ENCODE data around the gene RABEPK. TPM values are rescaled to one million over a fixed set of nuclear protein-coding genes. Genes with fewer than 3 reads are reported as not detected.

Gene RABEPK
- total and polyA plus RNA-seq, 2 experiments from 2014 or later = 25.0 to 38.9 TPM

GRCh38 chr9:125268394-125269013, 68.2 kb downstream of the RABEPK start:
- Histone ChIP-seq H3K27me3 (replicated peaks; ENCODE audit: insufficient read depth) (no peaks in the 10 kb centered on the region), H3K4me3 (no peak overlapping the region), H3K36me3 (ENCODE audit: low read depth) (no peaks in the 10 kb centered on the region), H3K9me3 (ENCODE audit: low read depth) (no peaks in the 10 kb centered on the region), H4K20me1 (ENCODE audit: insufficient read depth) (no peaks in the 10 kb centered on the region), H3K9me2 (ENCODE audit: insufficient read depth) (no peaks in the 10 kb centered on the region), H3K4me1 (ENCODE audit: insufficient read depth) (peaks cover 12% of the 10 kb centered on the region), H3K79me2 (ENCODE audit: insufficient read depth) (peaks cover 100% of the 10 kb centered on the region), H3K4me2 (ENCODE audit: unreplicated experiment) (no peak overlapping the region), H3F3A (ENCODE audit: insufficient read depth) (0 out of 2 replicates have a peak, but pooled peaks cover 9% of the 10 kb centered on the region), H3K9ac (no peak overlapping the region), H3K27ac (no peak overlapping the region), H2AFZ (no peak overlapping the region)
- DNase-seq = no peak
- WGBS, 2 experiments (ENCODE audit: low coverage in 1 of 2, low lambda C conversion rate in 2 of 2, missing lambda C conversion rate in 2 of 2) = 63 to 67% methylated on average over 6 of the region's 6 CpGs
- no peak for TF ChIP-seq EZH2 (IDR thresholded peaks at IDR 0.05; ENCODE audit: insufficient read depth, poor library complexity, severe bottlenecking)
- TF ChIP-seq EZH2phosphoT487 (IDR thresholded peaks at IDR 0.05; ENCODE audit: insufficient read depth, low read depth) = no peak
- in situ Hi-C loops (cut with MboI) = no loop called here

DNA sequence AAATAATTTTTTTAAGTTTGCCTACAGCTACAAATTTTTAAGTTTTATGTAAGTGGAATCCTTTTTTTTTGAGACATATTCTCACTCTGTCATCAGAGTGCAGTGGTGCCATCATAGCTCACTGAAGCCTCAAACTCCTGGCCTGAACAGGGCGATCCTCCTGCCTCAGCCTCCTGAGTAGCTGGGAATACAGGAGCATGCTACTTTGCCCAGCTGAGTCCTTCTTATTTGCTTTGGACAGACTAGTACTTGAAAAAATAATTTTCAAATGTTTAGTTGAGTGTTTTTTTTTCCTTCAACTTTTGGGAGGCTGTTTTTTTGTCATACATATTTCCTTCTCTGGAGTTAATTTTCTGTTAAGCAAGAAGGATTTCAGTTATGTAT, 68.7 kb downstream of the RABEPK start:
- no peak overlapping the region for H2AFZ ChIP-seq
- no peak for TF ChIP-seq EZH2phosphoT487 (IDR thresholded peaks at IDR 0.05; ENCODE audit: insufficient read depth, low read depth)
- no peak for TF ChIP-seq EZH2 (IDR thresholded peaks at IDR 0.05; ENCODE audit: insufficient read depth, poor library complexity, severe bottlenecking)
- no peaks in the 10 kb centered on the region for H4K20me1 ChIP-seq (ENCODE audit: insufficient read depth)
- H3K9me2 ChIP-seq (ENCODE audit: insufficient read depth) = no peaks in the 10 kb centered on the region
- peaks cover 12% of the 10 kb centered on the region for H3K4me1 ChIP-seq (ENCODE audit: insufficient read depth)
- DNase-seq = no peak
- no peak overlapping the region for H3K4me3 ChIP-seq
- 77 to 83% methylated on average over 1 of the region's 1 CpG for WGBS, 2 experiments (ENCODE audit: low coverage in 1 of 2, low lambda C conversion rate in 2 of 2, missing lambda C conversion rate in 2 of 2)
- no peak overlapping the region for H3K9ac ChIP-seq
- H3K27me3 ChIP-seq (replicated peaks; ENCODE audit: insufficient read depth) = no peaks in the 10 kb centered on the region
- peaks cover 100% of the 10 kb centered on the region for H3K79me2 ChIP-seq (ENCODE audit: insufficient read depth)
- H3K4me2 ChIP-seq (ENCODE audit: unreplicated experiment) = no peak overlapping the region
- in situ Hi-C loops (cut with MboI) = no loop called here
- 0 out of 2 replicates have a peak, but pooled peaks cover 9% of the 10 kb centered on the region for H3F3A ChIP-seq (ENCODE audit: insufficient read depth)
- no peaks in the 10 kb centered on the region for H3K9me3 ChIP-seq (ENCODE audit: low read depth)
- H3K36me3 ChIP-seq (ENCODE audit: low read depth) = no peaks in the 10 kb centered on the region
- H3K27ac ChIP-seq = no peak overlapping the region

- peaks cover 100% of the 10 kb centered on the region for H3K79me2 ChIP-seq (ENCODE audit: insufficient read depth)
- H3K27ac ChIP-seq = no peak overlapping the region
Measured at GRCh38 chr9:125271081-125271480, 70.7 kb downstream of the RABEPK start.

GRCh38 chr9:125272697-125273096, 72.4 kb downstream of the RABEPK start:
- Histone ChIP-seq H3F3A (ENCODE audit: insufficient read depth) (0 out of 2 replicates have a peak, but pooled peaks cover 9% of the 10 kb centered on the region), H4K20me1 (ENCODE audit: insufficient read depth) (peaks cover 8% of the 10 kb centered on the region; the same call in 1 of the 2 replicates), H3K9ac (no peak overlapping the region), H3K36me3 (ENCODE audit: low read depth) (no peaks in the 10 kb centered on the region), H3K79me2 (ENCODE audit: insufficient read depth) (peaks cover 100% of the 10 kb centered on the region), H3K4me3 (no peak overlapping the region), H3K27ac (peak overlapping the region; percentile 12; the same call in 1 of the 2 replicates), H3K4me2 (ENCODE audit: unreplicated experiment) (no peak overlapping the region), H3K4me1 (ENCODE audit: insufficient read depth) (peaks cover 17% of the 10 kb centered on the region), H3K27me3 (replicated peaks; ENCODE audit: insufficient read depth) (no peaks in the 10 kb centered on the region), H2AFZ (no peak overlapping the region), H3K9me3 (ENCODE audit: low read depth) (no peaks in the 10 kb centered on the region), H3K9me2 (ENCODE audit: insufficient read depth) (no peaks in the 10 kb centered on the region)
- TF ChIP-seq EZH2 (IDR thresholded peaks at IDR 0.05; ENCODE audit: insufficient read depth, poor library complexity, severe bottlenecking) = no peak
- no peak for TF ChIP-seq EZH2phosphoT487 (IDR thresholded peaks at IDR 0.05; ENCODE audit: insufficient read depth, low read depth)
- no peak for DNase-seq
- in situ Hi-C loops (cut with MboI) = no loop called here
- WGBS, 2 experiments (ENCODE audit: low coverage in 1 of 2, low lambda C conversion rate in 2 of 2, missing lambda C conversion rate in 2 of 2) = 87 to 91% methylated on average over 3 of the region's 3 CpGs

More at GRCh38 chr9:125271081-125271480, 70.7 kb downstream of the RABEPK start:
- H3K36me3 ChIP-seq (ENCODE audit: low read depth) = no peaks in the 10 kb centered on the region
- no peak overlapping the region for H3K9ac ChIP-seq
- H3K4me3 ChIP-seq = no peak overlapping the region
- no peak overlapping the region for H3K4me2 ChIP-seq (ENCODE audit: unreplicated experiment)
- no peaks in the 10 kb centered on the region for H3K27me3 ChIP-seq (replicated peaks; ENCODE audit: insufficient read depth)
- no peak for TF ChIP-seq EZH2phosphoT487 (IDR thresholded peaks at IDR 0.05; ENCODE audit: insufficient read depth, low read depth)
- no peak for TF ChIP-seq EZH2 (IDR thresholded peaks at IDR 0.05; ENCODE audit: insufficient read depth, poor library complexity, severe bottlenecking)
- in situ Hi-C loops (cut with MboI) = no loop called here
- 0 out of 2 replicates have a peak, but pooled peaks cover 9% of the 10 kb centered on the region for H3F3A ChIP-seq (ENCODE audit: insufficient read depth)
- peaks cover 8% of the 10 kb centered on the region; the same call in 1 of the 2 replicates for H4K20me1 ChIP-seq (ENCODE audit: insufficient read depth)
- H3K4me1 ChIP-seq (ENCODE audit: insufficient read depth) = peaks cover 17% of the 10 kb centered on the region
- H3K9me3 ChIP-seq (ENCODE audit: low read depth) = no peaks in the 10 kb centered on the region
- H2AFZ ChIP-seq = no peak overlapping the region
- no peaks in the 10 kb centered on the region for H3K9me2 ChIP-seq (ENCODE audit: insufficient read depth)
- DNase-seq = no peak
- WGBS, 2 experiments (ENCODE audit: low coverage in 1 of 2, low lambda C conversion rate in 2 of 2, missing lambda C conversion rate in 2 of 2) = 74 to 75% methylated on average over 5 of the region's 5 CpGs
